ENCODE measurements around the gene KCNIP3. TPM values are rescaled to one million over a fixed set of nuclear protein-coding genes. Genes with fewer than 3 reads are reported as not detected.

The KCNIP3 gene
- total RNA-seq, 1 donor from 2014 or later, result 27.5 TPM

DNA sequence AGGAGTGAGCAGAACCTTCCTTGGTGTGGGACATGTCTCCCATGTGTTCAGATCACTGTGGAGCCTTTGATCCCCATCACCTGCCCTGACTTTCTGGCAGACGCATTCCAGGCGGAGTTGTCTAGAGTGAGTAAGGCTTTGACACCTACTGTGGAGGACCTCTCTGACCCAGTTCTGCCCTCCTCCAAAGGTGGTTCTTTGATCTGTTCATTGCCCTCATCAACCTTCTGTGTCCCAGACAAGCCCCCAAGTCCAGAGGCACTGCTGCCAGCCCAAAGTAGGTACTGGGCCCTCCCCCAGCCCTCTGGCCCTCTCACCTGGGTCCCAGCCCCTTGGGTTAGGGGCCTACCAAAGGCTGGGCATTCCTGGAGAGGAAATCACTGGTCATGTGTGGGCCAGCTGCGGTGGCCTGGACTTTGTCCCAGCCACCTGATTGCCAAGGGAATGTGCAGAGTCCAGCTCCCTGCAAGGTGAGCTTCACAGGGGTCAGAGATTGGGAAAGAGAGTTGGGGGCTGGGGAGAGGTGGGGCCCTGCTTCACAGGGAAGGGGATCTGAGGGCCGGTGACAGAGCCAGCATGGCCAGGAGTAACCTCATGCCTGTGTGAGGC lies 93.2 kb downstream of the KCNIP3 start:
- intact Hi-C loops (cut with DNase I), result no loop called here
- Histone ChIP-seq H3K9me3 (no peaks in the 10 kb centered on the region), H3K27ac (no peak overlapping the region), H3K27me3 (no peaks in the 10 kb centered on the region), H3K4me3 (no peak overlapping the region), H3K4me1 (peaks cover 19% of the 10 kb centered on the region), H3K36me3 (no peaks in the 10 kb centered on the region)
- TF ChIP-seq POLR2AphosphoS5 (IDR thresholded peaks at IDR 0.05; ENCODE audit: insufficient read depth in 1 of 2, low read depth in 1 of 2) (no peak), POLR2A (IDR thresholded peaks at IDR 0.05) (no peak)
- TF ChIP-seq, protein P1, sequence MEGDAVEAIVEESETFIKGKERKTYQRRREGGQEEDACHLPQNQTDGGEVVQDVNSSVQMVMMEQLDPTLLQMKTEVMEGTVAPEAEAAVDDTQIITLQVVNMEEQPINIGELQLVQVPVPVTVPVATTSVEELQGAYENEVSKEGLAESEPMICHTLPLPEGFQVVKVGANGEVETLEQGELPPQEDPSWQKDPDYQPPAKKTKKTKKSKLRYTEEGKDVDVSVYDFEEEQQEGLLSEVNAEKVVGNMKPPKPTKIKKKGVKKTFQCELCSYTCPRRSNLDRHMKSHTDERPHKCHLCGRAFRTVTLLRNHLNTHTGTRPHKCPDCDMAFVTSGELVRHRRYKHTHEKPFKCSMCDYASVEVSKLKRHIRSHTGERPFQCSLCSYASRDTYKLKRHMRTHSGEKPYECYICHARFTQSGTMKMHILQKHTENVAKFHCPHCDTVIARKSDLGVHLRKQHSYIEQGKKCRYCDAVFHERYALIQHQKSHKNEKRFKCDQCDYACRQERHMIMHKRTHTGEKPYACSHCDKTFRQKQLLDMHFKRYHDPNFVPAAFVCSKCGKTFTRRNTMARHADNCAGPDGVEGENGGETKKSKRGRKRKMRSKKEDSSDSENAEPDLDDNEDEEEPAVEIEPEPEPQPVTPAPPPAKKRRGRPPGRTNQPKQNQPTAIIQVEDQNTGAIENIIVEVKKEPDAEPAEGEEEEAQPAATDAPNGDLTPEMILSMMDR (IDR thresholded peaks at IDR 0.05), result no peak
- no peak for DNase-seq (ENCODE audit: extremely low spot score in 2 of 2)

DNA sequence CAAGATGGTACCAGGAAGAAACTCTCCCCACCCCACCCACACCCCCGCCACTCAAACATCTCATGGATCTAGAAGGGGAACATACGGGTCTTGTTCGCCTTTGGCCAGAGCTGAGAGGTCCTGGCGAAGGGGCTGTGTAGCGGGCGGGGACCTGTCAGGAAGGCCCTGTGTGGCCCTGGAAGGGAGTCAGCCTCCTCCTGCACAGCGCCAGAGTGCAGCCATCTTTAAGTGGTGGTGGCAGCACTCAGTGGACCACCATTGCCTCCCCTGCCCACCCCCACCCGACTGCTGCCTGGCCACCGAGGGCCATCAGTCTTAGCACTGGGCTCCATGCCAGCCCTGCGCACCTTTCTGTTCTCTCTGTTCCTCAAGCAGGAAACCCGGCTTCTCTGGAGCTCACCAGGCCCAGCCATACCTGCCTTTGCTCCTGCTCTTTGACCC lies 93.8 kb downstream of the KCNIP3 start:
- H3K4me1 ChIP-seq, result peaks cover 13% of the 10 kb centered on the region
- H3K9me3 ChIP-seq, result no peaks in the 10 kb centered on the region
- no peaks in the 10 kb centered on the region for H3K27me3 ChIP-seq
- H3K36me3 ChIP-seq, result no peaks in the 10 kb centered on the region
- DNase-seq (ENCODE audit: extremely low spot score in 2 of 2), result no peak
- TF ChIP-seq POLR2A (IDR thresholded peaks at IDR 0.05) (no peak), POLR2AphosphoS5 (IDR thresholded peaks at IDR 0.05; ENCODE audit: insufficient read depth in 1 of 2, low read depth in 1 of 2) (no peak)
- TF ChIP-seq, protein P1 (IDR thresholded peaks at IDR 0.05), result no peak
- no peak overlapping the region for H3K27ac ChIP-seq
- intact Hi-C loops (cut with DNase I), result no loop called here
- H3K4me3 ChIP-seq, result no peak overlapping the region

DNA sequence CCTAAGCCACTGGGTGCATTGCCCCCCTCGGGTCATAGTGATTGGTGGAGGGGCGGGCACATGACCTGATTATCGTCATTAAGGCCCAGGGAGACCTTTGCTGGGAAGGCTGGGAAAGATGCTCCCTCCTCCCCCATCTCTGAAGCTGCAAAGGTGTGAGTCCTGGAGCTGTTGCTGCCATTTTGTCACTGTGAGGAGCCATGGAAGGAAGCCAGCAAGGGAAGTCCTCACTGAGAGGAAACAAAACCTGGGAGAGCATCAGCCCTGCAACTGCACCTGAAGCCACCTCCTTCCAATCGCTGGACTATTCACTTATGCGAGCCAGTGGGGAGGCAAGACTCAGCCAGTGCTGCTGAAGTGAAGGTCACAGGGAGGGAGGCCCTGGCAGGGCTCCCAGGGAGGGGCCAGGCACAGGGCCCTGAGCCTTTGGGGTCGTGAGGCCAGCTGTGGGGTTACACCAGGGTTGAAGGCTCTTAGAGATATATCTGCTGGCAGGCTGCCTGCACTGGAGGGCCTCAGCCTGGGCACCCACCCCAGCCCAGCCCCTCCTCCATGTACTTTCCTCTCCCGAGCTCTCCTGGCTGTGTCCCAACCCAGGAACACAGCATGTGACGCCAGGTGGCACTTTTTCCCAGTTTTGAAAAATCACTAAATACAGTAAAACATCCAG lies 94.6 kb downstream of the KCNIP3 start:
- peaks cover 8% of the 10 kb centered on the region for H3K4me1 ChIP-seq
- no peak for DNase-seq (ENCODE audit: extremely low spot score in 2 of 2)
- no peaks in the 10 kb centered on the region for H3K36me3 ChIP-seq
- H3K9me3 ChIP-seq, result no peaks in the 10 kb centered on the region
- H3K27ac ChIP-seq, result no peak overlapping the region
- intact Hi-C loops (cut with DNase I), result no loop called here
- H3K27me3 ChIP-seq, result no peaks in the 10 kb centered on the region
- TF ChIP-seq POLR2AphosphoS5 (IDR thresholded peaks at IDR 0.05; ENCODE audit: insufficient read depth in 1 of 2, low read depth in 1 of 2) (no peak), POLR2A (IDR thresholded peaks at IDR 0.05) (no peak)
- TF ChIP-seq, protein P1 (IDR thresholded peaks at IDR 0.05), result no peak
- H3K4me3 ChIP-seq, result no peak overlapping the region

DNA sequence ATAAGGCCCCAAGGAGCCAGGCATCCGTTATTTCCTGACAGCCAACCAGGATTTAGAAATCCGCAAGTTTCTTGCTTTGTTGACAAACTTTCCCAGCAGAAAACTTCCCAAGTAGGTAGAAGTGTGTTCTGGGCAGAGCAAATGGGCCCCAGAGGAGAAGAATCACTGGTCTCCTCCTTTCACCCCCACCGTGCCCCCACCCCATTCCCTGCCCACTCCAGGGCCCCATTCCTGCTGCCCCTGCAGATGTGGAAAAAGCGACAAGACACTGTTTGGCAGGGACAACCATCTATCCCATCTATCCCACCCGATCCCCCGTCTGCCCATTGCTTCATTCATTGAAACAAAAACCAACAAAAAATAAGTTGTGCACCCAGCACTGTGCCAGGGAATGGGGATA lies 95.2 kb downstream of the KCNIP3 start:
- Histone ChIP-seq H3K27me3 (no peaks in the 10 kb centered on the region), H3K36me3 (no peaks in the 10 kb centered on the region), H3K4me1 (peaks cover 8% of the 10 kb centered on the region), H3K27ac (no peak overlapping the region), H3K9me3 (no peaks in the 10 kb centered on the region), H3K4me3 (no peak overlapping the region)
- TF ChIP-seq, protein P1 (IDR thresholded peaks at IDR 0.05), result no peak
- TF ChIP-seq POLR2A (IDR thresholded peaks at IDR 0.05) (no peak), POLR2AphosphoS5 (IDR thresholded peaks at IDR 0.05; ENCODE audit: insufficient read depth in 1 of 2, low read depth in 1 of 2) (no peak)
- DNase-seq (ENCODE audit: extremely low spot score in 2 of 2), result no peak
- intact Hi-C loops (cut with DNase I), result no loop called here

Measured in vagina (tissue), 2 donors.